HG02610 (cell line): ENCODE data around the gene GRM5.

ENCODE experiments used
- ATAC-seq: cut with Tn5 transposase; IDR thresholded peaks from one replicate; pipeline ENCODE4 v1.9.1; 2021; ENCODE audit warnings: mild to moderate bottlenecking, moderate library complexity; ENCODE audit not compliant: unreplicated experiment

GRM5 gene

GRCh38 chr11:88623531-88623930 lies 442.3 kb downstream of the GRM5 start:
- no peak for ATAC-seq

DNA sequence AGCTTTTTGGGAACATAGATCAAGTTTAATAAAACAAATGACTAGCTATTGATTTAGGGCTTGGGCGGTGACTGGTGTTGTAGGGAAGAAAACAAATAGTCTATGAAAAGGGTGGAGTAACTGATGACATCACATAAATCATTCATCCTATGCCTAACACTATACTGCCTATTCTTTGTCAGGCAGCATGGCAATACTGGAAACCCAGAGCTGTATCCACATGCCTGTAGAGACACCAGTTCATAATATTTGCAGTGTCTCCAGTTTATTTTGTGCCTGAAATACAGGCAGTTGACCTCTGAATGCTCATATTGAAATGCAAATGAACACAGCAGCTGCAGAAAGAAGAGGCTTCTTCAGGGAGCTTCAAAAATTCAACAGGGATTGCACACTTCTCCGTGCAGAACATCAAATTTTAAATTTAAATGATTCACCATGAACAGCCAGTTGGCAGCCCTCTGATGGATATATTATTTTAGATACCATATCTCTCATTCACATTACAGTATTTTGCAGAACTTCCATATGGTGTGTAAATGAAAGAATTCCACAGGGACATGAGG lies 445.1 kb downstream of the GRM5 start:
- ATAC-seq: no peak

DNA sequence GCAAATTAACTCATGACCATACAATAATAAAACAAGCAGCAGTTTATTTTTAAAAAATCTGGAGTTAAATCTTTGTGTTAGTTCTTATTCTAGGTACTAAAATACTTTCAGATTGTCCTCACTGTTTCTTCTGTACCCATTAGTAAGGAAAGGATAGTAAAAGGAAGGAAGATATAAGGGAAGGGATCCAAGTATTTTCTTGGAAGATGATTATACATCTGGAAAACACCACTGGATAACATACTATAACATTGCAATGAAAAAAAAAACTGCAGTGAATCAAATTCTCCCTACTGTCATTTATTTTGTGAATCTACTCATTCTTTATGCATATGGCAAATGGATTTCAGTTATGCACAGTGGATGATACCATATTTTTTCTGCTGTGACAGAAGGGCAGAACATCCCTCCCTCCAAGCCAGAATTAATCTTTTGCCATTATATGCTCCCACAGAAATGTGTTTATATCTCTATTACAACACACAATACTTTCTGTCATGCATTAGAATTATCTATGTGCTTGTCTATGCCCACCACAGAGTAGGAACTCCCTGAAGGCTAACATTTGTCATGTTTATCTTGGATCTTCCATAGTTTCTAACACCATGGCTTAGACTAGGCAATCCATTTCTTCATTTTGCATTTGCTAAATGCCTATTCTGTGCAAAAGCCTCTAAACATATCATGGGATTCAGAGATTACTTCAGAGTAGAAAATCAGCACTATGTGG lies 446.0 kb downstream of the GRM5 start:
- ATAC-seq: no peak

GRCh38 chr11:88619071-88619425 lies 446.7 kb downstream of the GRM5 start:
- no peak for ATAC-seq

DNA sequence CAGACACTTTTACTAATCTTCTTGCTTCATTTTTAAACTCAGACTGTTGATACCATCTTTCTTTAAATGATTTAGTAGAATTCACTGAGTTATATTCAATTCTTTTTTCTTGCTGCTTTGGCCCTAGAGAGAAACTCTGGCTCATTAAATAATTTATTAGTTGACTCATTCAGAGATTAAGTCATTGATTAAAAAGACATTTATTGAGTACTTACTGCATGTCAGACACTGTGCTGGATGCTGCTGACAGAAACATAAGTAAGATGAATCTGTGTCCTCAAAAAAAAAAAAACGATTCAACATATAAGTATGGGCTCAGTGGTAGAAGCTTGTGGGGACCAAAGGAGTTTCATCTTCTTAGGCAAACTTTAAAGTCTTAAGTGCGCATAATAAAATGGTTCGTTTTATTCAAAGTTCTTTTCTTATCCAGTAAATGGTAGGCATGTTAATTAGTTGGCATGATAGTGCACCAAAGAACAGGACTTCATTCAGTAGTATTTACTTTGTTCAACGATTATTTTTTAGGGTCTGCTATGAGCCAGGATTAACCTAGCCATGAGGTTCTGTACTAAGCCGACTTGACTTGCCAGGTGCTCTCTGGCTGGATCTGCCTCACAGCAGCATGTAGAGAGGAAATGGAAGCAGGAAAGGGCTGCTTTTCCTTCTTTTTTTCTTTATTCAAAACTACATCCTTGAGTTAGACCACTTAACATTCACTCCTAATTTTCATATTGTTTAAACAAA lies 447.3 kb downstream of the GRM5 start:
- ATAC-seq: no peak

DNA sequence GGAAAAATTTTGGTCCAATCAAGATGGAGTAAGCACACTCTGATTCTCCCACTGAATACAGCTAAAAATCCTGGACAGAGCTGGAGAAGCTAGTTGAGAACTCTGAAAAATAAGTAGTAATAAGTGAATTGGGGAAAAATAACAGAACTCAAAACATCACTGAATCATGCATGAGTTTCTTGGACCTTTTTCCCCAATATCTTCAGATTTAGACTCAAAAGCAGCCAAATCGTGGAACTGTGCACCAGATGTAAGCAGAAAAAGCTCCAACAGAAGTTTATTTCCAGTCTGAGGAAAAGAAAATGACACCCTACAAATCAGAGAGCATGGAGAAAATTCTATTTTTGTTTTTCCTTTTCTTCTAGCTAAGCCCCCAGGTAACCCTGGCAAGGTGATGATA lies 448.6 kb downstream of the GRM5 start:
- no peak for ATAC-seq

DNA sequence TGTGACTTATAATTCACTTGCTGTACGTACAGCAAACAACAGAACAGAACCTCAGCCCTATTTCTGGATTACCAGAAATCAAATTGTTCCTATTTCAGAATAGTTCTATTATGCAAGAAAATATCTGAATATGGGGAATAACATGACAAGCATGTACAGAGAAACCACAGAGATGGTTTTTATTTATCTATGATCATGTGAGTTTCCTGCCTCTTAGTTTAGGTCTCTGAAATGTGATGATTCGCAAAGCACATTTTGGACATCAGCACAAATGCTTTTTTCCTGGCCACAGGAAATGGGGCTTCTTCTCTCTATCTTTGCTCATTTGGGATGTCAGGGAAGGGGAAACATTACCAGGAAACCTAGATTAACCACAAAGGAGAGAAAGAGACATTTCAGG lies 461.5 kb downstream of the GRM5 start:
- no peak for ATAC-seq

GRCh38 chr11:88603091-88603867 lies 462.5 kb downstream of the GRM5 start:
- no peak for ATAC-seq

GRCh38 chr11:88597387-88597786 lies 468.4 kb downstream of the GRM5 start:
- no peak for ATAC-seq

DNA sequence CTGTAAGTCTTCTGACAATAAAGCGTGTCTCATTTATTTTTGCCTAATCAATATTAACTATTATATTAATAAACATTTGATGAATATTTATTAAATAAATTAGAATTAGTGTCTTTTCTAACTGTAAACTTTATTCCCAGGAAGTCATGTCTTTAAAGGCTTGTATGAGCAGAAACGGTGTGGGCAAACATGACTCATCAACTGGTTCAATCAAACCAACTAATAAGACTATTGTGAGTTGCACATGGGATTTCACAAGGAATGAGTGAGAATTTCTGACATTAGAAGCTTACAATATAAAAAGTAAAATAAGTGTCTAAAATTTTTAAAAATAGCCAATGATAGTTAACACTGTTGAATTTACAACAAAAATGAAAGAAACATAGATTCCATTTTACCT lies 469.0 kb downstream of the GRM5 start:
- no peak for ATAC-seq

DNA sequence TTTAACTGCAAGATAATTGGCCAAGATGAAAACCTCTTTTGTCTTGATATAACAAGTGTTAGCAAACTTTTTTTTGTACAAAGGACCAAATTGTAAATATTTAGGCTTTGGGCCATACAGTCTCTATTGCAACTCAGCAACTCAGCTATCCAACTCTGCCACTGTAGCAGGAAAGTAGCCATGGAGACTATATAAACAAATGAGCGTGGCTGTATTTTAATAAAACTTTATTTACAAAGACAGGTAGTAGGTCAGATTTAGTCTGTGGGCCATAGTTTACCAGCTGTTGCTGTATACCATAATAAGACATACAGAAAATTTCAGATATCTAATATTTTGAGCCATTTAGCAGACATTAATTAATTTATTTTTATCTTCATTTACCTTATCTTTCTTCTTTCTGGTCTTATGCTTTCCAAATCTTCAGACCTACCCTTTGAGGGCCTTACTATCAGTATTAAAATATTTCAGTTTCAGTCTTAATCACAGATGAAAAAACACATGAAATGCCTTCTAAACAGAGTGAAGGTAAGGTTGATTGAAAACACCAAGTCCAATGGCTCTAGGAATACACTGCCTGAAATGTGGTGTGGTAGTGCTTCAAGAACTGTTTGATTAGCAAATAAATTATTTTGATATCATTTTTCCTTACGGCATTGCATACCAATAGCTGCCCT lies 471.4 kb downstream of the GRM5 start:
- ATAC-seq: no peak

DNA sequence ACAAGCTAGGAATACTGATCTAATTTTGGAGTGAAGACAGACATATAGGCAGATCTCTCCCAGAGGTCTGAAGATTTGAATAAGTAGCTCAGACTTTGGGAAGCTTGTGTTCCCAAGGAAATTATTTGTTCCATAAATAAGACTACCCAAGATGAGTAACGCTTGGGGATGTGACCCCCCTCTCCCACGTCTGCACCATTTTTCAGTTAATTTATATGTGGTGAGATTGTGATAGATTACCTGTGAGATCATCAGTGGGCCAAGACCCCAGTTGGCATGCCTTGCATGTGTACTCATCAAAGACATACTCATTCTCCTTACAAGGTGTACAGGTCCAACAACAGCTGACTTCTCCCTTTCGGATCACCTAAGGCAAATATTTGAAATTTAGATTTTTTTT lies 475.4 kb downstream of the GRM5 start:
- no peak for ATAC-seq

- no peak for ATAC-seq
These were observed 482.5 kb downstream of the GRM5 start for GRCh38 chr11:88583251-88583650.

DNA sequence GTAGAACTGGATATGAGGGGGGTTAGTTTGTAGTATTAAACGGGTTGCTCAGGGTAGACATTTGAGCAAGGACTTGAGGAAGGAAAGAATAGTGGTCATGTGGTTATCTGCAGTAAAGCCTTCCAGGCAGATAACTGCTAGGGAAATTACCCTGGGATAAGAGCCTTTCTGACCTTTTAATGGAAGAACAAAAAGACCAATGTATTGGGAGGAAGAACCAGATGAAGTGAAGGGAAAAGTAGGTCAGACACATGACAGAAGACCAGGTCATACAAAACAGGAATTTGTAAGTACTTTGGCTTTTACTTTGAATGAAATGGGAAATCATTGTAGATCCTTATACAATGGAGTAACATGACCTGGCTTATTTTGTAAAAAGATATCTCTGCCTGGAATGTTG lies 486.3 kb downstream of the GRM5 start:
- ATAC-seq: no peak

- ATAC-seq: no peak
These were observed 489.0 kb downstream of the GRM5 start for GRCh38 chr11:88576741-88577140.

- ATAC-seq: no peak
These were observed 489.9 kb downstream of the GRM5 start for GRCh38 chr11:88575916-88576315.

DNA sequence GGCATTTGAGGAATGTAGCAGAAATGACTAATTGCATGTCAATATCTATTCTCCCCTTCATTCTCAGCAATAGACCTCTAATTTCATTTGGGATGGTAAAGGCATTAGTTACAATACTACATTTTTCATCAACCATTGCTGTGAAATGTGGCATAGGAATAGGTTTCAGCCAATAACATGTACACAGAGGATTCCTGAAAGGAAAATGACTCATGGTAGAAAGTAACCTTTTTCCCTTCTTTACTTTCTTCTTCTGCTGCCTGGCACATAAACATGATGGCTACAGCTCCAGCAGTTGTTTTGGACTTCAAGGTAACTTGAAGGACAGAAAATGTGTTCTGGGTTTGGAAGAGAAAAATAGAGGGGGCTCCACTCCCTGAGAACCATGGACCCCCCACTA lies 496.4 kb downstream of the GRM5 start:
- no peak for ATAC-seq

DNA sequence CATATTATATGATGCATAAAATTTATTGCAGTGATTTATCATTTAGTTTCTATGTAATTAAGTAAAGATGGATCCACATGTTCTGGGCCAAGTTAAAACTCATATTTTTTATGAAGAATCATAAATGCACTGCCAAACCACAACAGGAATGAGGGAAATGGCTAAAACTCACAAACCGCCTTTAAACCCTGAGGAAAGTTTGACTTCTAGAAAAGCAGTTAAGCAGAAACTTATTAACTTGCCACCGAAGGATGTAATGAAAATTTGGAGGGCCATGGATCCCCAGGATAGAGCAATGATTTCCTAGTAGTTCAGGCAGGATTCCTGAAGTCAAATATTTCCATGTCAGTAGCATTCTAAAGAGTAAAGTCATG lies 510.0 kb downstream of the GRM5 start:
- ATAC-seq: no peak

DNA sequence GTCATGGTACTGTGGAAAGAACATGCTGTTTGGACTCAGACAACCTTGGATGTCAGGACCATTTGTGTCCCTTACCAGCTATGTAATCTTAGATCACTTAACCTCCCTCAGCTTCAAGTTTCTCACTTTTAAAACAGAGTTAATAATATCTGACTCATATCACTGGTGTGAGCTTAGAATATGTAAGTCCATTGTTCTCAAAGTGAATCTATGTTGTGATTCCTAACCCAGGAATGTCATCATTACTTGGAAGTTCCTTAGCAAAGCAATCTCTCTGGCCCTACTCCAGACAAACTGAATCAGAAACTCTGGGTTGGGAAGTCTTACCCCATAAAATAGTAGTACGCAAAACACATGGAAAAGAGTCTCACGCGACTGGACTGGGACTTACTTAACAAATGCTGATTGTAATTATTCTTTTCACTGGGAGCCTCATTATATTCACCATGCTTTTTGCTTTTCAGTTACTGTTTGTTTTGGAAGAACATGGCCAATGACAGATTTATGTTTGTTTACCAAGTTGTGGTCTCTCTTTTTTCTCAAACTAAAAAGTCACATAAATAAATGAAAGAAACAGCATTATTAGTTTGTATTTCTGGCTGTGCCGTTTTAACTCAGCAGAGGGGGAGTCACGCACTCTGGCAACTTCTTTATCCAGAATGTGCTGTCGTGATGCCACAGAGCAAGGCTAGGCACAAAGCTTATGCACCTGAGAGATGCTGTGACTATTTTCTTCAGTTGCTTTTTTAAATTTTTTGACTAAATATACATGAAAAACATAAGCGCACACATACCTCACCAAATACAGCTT lies 510.6 kb downstream of the GRM5 start:
- no peak for ATAC-seq

DNA sequence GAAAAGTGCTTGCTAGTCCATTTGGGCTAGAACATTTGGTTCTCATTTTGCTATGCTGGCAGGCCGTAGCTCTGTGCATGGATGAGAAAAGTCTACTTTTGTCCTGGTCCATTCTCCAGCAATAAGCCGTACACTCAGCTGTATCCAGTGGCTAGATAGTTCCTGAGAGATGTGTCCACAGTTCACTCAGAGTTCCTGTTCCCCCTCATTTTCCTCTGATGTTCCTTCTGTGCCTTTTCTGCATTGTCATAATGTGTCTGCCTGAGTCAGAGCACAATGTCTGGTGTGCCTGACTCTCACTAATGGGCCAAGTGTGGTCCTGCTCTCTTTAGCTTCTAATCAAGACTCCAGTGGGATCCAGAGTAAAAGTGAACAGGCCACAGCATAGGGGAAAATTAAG lies 512.6 kb downstream of the GRM5 start:
- no peak for ATAC-seq
